T-cell (primary cell): Measurements from ENCODE around the gene DNASE1L2. TPM values are rescaled to one million over a fixed set of nuclear protein-coding genes. Genes with fewer than 3 reads are reported as not detected.

Experiments
- ATAC-seq, 4 experiments: fragments of 200-7000 bp in 3 of 4; fragments of 150-1000 bp in 1 of 4; cut with Tn5 transposase; replicated peaks in 1 of 4; 1 replicate in 3 of 4; 2 replicates in 1 of 4; pipeline ENCODE4 v1.10.0; 2021; ENCODE audit warnings: moderate library complexity in 3 of 4, mild to moderate bottlenecking in 2 of 4, moderate number of reproducible peaks in 1 of 4
- CTCF ChIA-PET, 2 donors: fragments of 300-600 bp; sonication (Branson Sonifier 250); formaldehyde crosslinking; loops; one replicate each; lab custom pipeline; 2022; ENCODE audit warnings: antibody characterized with exemption in 2 of 2; lab: Charles Lee
- POLR2A ChIA-PET, 2 donors: fragments of 300-600 bp; sonication (Branson Sonifier 250); formaldehyde crosslinking; loops; one replicate each; lab custom pipeline; 2022; ENCODE audit warnings: antibody characterized with exemption in 2 of 2; lab: Charles Lee
- DNase-seq, 35 experiments: peaks; one replicate each; pipeline versions ENCODE4 v3.0.0 to v3.0.0-alpha.2; 2013 to 2023
- H3K27ac ChIP-seq: one replicate; pipeline ENCODE4 v1.5.1; 2013; ENCODE audit warnings: low read length
- H3K27me3 ChIP-seq, 2 experiments: replicated peaks in 1 of 2; 1 replicate in 1 of 2; 2 replicates in 1 of 2; pipeline versions ENCODE4 v1.6.1 to v1.7.0; 2013; ENCODE audit warnings: low read length in 1 of 2, mixed read lengths in 1 of 2; ENCODE audit not compliant: control insufficient read depth in 2 of 2, insufficient read depth in 2 of 2; ENCODE audit errors: extremely low read depth in 1 of 2
- H3K36me3 ChIP-seq, 2 donors: 1 replicate in 1 of 2; 2 replicates in 1 of 2; pipeline versions ENCODE4 v1.6.1 to v1.7.0; 2013; ENCODE audit warnings: low read length in 1 of 2; ENCODE audit not compliant: control insufficient read depth in 2 of 2, insufficient read depth in 1 of 2; ENCODE audit errors: extremely low read depth in 1 of 2
- H3K4me1 ChIP-seq, 2 experiments: 1 replicate in 1 of 2; 2 replicates in 1 of 2; pipeline versions ENCODE4 v1.6.1 to v1.7.0; 2013; ENCODE audit warnings: low read length in 2 of 2, mixed read lengths in 1 of 2; ENCODE audit not compliant: insufficient read depth in 2 of 2, control insufficient read depth in 1 of 2; ENCODE audit errors: extremely low read depth in 1 of 2
- H3K4me3 ChIP-seq, 2 donors: 1 replicate in 1 of 2; 2 replicates in 1 of 2; pipeline versions ENCODE4 v1.5.1 to v1.7.0; 2013; ENCODE audit warnings: mild to moderate bottlenecking in 2 of 2, low read length in 1 of 2, moderate library complexity in 1 of 2; ENCODE audit not compliant: control insufficient read depth in 1 of 2; ENCODE audit errors: extremely low read depth in 1 of 2
- H3K9me3 ChIP-seq: 2 replicates; pipeline ENCODE4 v1.7.0; 2013
- H3K27ac Mint-ChIP-seq, 2 donors: one replicate each; pipeline ENCODE4 v1.8.0; 2020 to 2021; ENCODE audit warnings: mild to moderate bottlenecking in 2 of 2, mixed read lengths in 2 of 2
- H3K27me3 Mint-ChIP-seq, 2 donors: one replicate each; pipeline ENCODE4 v1.8.0; 2021 to 2022; ENCODE audit warnings: mixed read lengths in 2 of 2
- H3K36me3 Mint-ChIP-seq: one replicate; pipeline ENCODE4 v1.8.0; 2021; ENCODE audit warnings: mixed read lengths
- H3K4me1 Mint-ChIP-seq, 3 donors: one replicate each; pipeline ENCODE4 v1.8.0; 2020 to 2022; ENCODE audit warnings: mixed read lengths in 3 of 3, mild to moderate bottlenecking in 1 of 3
- H3K4me3 Mint-ChIP-seq, 3 donors: one replicate each; pipeline ENCODE4 v1.8.0; 2020 to 2022; ENCODE audit warnings: mild to moderate bottlenecking in 3 of 3, mixed read lengths in 3 of 3, moderate library complexity in 3 of 3
- H3K9me3 Mint-ChIP-seq, 3 donors: one replicate each; pipeline ENCODE4 v1.8.0; 2020 to 2022; ENCODE audit warnings: mixed read lengths in 3 of 3
- WGBS: methylation state at CpG from one replicate; pipeline ENCODE4 v1.1.5; 2013; ENCODE audit warnings: missing lambda C conversion rate; ENCODE audit not compliant: insufficient coverage; 5-methylcytosine and 5-hydroxymethylcytosine counted together
- total RNA-seq, 35 experiments: library from RNA in 6 of 35; stranded (reverse) in 6 of 35; fragments of 120-200 nt in 1 of 35; gene quantifications; one replicate each; pipeline versions ENCODE4 v1.2.1 to v1.2.4 and lab custom pipeline; 2013 to 2026

The DNASE1L2 gene
- total RNA-seq, 5 donors from 2014 or later (not counting 1 experiment from before 2014, with no cell fraction given) = 0.63 to 3.3 (median 1.9) TPM

DNA sequence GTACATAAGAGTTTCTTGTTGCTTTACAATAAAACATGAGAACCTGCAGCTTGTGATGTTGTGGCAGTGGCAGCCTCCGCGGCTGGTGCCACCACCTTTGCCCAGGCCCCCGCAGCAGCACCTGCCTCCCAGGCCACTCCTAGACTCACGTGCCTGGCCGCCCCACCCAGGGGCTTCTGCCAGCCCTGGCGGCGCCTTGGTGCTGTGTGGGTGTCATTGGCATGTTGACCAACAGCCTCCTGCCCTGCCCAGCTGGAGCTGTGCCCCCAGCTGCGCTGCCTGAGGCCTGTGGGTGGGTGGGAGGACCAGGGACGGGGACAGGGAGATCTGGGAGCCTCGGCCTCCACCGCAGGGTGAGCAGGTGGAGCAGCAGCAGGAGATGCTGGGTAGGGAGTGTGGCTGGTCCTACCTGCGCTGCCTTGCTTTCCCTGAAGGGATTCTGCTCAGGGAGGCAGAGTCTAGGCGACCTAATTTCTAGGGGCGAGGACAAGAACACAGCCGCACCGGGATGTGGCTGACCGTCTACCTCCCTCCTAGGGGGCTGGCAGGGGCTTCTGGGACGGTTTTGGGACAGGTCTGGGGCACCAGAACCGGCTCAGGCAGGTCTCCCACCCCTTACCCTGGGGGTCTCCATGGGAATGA is 428 bp upstream of the DNASE1L2 start:
- peaks cover 2 to 15% of the 10 kb centered on the region in 2 experiments for H3K4me1 ChIP-seq
- no peaks in the 10 kb centered on the region for H3K9me3 Mint-ChIP-seq

GRCh38 chr16:2237102-2237482 is 848 bp downstream of the DNASE1L2 start:
- ATAC-seq = no peak
- H3K36me3 ChIP-seq = peaks cover 20 to 29% of the 10 kb centered on the region in 2 donors
- Mint-ChIP-seq H3K36me3 (peaks cover 12% of the 10 kb centered on the region), H3K4me3 (no peak overlapping the region), H3K27ac (no peak overlapping the region), H3K27me3 (peaks cover 0 to 4% of the 10 kb centered on the region in 2 donors), H3K9me3 (no peaks in the 10 kb centered on the region), H3K4me1 (peaks cover 0 to 2% (median 1%) of the 10 kb centered on the region in 3 donors)
- H3K27ac ChIP-seq = no peak overlapping the region
- CTCF ChIA-PET = no interaction called here
- WGBS = 23% methylated on average over 40 of the region's 40 CpGs
- peaks cover 0 to 32% of the 10 kb centered on the region in 2 experiments for H3K27me3 ChIP-seq
- peaks cover 2 to 15% of the 10 kb centered on the region in 2 experiments for H3K4me1 ChIP-seq
- no peak overlapping the region for H3K4me3 ChIP-seq
- POLR2A ChIA-PET = no interaction called here
- no peaks in the 10 kb centered on the region for H3K9me3 ChIP-seq
- DNase-seq = no peak

More for the DNA sequence above, 428 bp upstream of the DNASE1L2 start:
- no peak for ATAC-seq
- Mint-ChIP-seq H3K27ac (no peak overlapping the region), H3K27me3 (peaks cover 0 to 4% of the 10 kb centered on the region in 2 donors), H3K4me1 (peaks cover 0 to 2% (median 1%) of the 10 kb centered on the region in 3 donors), H3K4me3 (peak overlapping the region in 1 of 3 donors; percentile 15), H3K36me3 (peaks cover 22% of the 10 kb centered on the region)
- Histone ChIP-seq H3K9me3 (no peaks in the 10 kb centered on the region), H3K36me3 (peaks cover 20 to 42% of the 10 kb centered on the region in 2 donors), H3K27me3 (peaks cover 0 to 40% of the 10 kb centered on the region in 2 experiments), H3K27ac (no peak overlapping the region), H3K4me3 (no peak overlapping the region)
- POLR2A ChIA-PET = no interaction called here
- no peak for DNase-seq
- CTCF ChIA-PET = no interaction called here
- 87% methylated on average over 16 of the region's 19 CpGs for WGBS

DNA sequence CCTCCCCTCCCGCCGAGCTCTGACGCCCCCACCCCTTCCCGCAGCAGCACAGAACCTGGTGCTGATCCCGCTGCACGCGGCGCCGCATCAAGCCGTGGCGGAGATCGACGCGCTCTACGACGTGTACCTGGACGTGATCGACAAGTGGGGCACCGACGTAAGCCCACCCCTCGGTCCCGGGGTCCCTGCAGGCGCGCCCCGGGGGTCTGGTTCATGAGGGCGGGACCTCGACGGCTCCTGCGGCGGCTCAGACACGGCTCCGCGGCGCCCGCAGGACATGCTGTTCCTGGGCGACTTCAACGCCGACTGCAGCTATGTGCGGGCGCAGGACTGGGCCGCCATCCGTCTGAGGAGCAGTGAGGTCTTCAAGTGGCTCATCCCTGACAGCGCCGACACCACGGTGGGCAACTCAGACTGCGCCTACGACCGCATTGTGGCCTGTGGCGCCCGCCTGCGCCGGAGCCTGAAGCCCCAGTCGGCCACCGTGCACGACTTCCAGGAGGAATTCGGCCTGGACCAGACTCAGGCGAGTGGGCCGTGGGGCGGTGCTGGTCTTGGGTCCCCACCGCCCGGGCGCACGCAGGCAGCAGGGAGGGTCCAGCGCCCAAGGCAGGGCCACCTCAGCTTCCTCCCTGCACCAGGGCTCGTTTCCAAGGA is 1.4 kb downstream of the DNASE1L2 start:
- H3K36me3 ChIP-seq = peaks cover 16 to 29% of the 10 kb centered on the region in 2 donors
- peaks cover 0 to 2% (median 1%) of the 10 kb centered on the region in 3 donors for H3K4me1 Mint-ChIP-seq
- peaks cover 16% of the 10 kb centered on the region for H3K36me3 Mint-ChIP-seq
- no peaks in the 10 kb centered on the region for H3K9me3 ChIP-seq
- H3K27ac Mint-ChIP-seq = no peak overlapping the region
- peaks cover 0 to 4% of the 10 kb centered on the region in 2 donors for H3K27me3 Mint-ChIP-seq
- no peaks in the 10 kb centered on the region for H3K9me3 Mint-ChIP-seq
- no peak overlapping the region for H3K4me3 Mint-ChIP-seq
- DNase-seq = no peak
- no peak for ATAC-seq
- WGBS = 42% methylated on average over 65 of the region's 65 CpGs
- peaks cover 2 to 15% of the 10 kb centered on the region in 2 experiments for H3K4me1 ChIP-seq
- ChIA-PET CTCF (interaction anchor here in 1 of 2 donors (0.6 kb wide), 1 partner anchor 14 kb away, joined by 3 read pairs; the partner anchor contains the start of gene ECI1), POLR2A (no interaction called here)
- no peak overlapping the region for H3K27ac ChIP-seq
- H3K27me3 ChIP-seq = peaks cover 0 to 31% of the 10 kb centered on the region in 2 experiments
- H3K4me3 ChIP-seq = no peak overlapping the region

DNA sequence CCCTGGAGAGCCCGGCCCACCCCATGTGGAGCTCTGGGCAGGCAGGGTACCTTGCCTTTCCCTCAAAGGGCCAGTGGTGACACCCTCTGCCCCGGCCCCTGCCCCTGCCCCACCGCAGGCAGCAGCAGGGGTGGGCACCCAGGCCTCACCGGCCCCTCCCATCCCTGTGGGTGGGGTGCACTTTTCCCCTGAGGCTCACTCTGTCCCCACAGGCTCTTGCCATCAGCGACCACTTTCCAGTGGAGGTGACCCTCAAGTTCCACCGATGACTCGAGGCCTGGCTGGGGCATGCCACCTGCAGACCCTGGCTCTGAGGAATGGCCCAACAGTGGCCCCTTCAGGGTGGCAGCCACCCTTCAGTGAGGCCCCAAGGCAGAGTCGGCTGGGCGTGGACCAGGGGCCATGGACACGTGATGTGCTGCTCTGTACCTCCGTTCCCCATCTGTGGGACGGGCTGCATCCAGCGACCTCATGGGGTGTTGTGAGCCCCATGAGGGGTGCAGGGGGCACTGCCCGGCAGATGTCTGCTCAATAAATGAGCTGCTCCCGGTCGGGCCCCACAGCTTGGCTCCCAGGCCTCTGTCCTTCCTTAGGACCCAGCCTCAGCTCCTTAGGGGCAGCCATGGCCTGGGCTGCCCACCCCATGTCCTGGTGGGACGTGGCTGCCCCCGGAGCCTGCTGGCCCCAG is 2.0 kb downstream of the DNASE1L2 start:
- ChIA-PET POLR2A (no interaction called here), CTCF (interaction anchor here in 1 of 2 donors (0.6 kb wide), 1 partner anchor 13 kb away, joined by 3 read pairs; the partner anchor contains the start of gene ECI1)
- Histone ChIP-seq H3K4me1 (peaks cover 2 to 15% of the 10 kb centered on the region in 2 experiments), H3K4me3 (no peak overlapping the region), H3K9me3 (no peaks in the 10 kb centered on the region), H3K27me3 (peaks cover 0 to 24% of the 10 kb centered on the region in 2 experiments), H3K27ac (no peak overlapping the region), H3K36me3 (peaks cover 10 to 29% of the 10 kb centered on the region in 2 donors)
- H3K9me3 Mint-ChIP-seq = no peaks in the 10 kb centered on the region
- DNase-seq (no peak), ATAC-seq (no peak)
- 80% methylated on average over 14 of the region's 18 CpGs for WGBS
- no peak overlapping the region for H3K4me3 Mint-ChIP-seq
- H3K27me3 Mint-ChIP-seq = peaks cover 0 to 4% of the 10 kb centered on the region in 2 donors
- no peak overlapping the region for H3K27ac Mint-ChIP-seq
- peaks cover 0 to 2% (median 1%) of the 10 kb centered on the region in 3 donors for H3K4me1 Mint-ChIP-seq
- H3K36me3 Mint-ChIP-seq = peaks cover 16% of the 10 kb centered on the region

GRCh38 chr16:2238838-2239675 is 2.8 kb downstream of the DNASE1L2 start:
- 87% methylated on average over 9 of the region's 15 CpGs for WGBS
- Mint-ChIP-seq H3K27me3 (peaks cover 0 to 4% of the 10 kb centered on the region in 2 donors), H3K36me3 (peaks cover 11% of the 10 kb centered on the region), H3K9me3 (no peaks in the 10 kb centered on the region), H3K27ac (no peak overlapping the region), H3K4me3 (no peak overlapping the region), H3K4me1 (peaks cover 0 to 2% (median 1%) of the 10 kb centered on the region in 3 donors)
- H3K27me3 ChIP-seq = peaks cover 0 to 22% of the 10 kb centered on the region in 2 experiments
- ChIA-PET POLR2A (no interaction called here), CTCF (no interaction called here)
- DNase-seq (no peak), ATAC-seq (no peak)
- no peak overlapping the region for H3K4me3 ChIP-seq
- no peak overlapping the region for H3K27ac ChIP-seq
- peaks cover 10 to 30% of the 10 kb centered on the region in 2 donors for H3K36me3 ChIP-seq
- H3K9me3 ChIP-seq = no peaks in the 10 kb centered on the region
- H3K4me1 ChIP-seq = peaks cover 2 to 15% of the 10 kb centered on the region in 2 experiments
